Activated CD4-positive, alpha-beta T cell treated with anti-CD3 and anti-CD28 coated beads for 1 hour (primary cell): ENCODE data around the gene HIVEP1.

Experiments used
- DNase-seq: peaks from one replicate; pipeline ENCODE4 v3.0.0-alpha.2; 2020

Gene HIVEP1

DNA sequence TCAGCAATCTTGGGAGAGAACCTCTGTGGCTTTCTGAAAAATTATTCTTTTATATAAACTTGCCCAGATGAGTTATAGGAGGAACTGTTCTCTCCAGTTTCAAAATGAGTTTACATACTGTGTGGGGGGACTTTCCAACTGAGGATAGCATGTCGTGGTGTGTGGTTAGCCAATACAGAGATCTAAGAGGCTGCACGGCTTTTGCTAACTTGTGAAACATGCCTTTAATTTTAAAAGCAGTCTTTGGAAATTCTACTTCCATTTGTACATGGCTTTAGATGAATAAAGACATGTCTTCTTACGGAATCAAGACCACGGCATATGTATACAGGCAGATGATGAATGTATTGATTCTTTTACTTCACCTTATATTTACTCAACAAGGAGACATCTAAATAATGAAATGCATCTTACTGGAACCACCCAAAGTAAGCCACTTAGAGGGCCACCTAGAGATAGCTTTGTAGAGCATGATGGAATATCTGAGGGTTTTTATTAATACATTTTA, 39.8 kb downstream of the HIVEP1 start:
- DNase-seq: no peak

- no peak for DNase-seq
These were observed 46.3 kb downstream of the HIVEP1 start for GRCh38 chr6:12058172-12058961.

DNA sequence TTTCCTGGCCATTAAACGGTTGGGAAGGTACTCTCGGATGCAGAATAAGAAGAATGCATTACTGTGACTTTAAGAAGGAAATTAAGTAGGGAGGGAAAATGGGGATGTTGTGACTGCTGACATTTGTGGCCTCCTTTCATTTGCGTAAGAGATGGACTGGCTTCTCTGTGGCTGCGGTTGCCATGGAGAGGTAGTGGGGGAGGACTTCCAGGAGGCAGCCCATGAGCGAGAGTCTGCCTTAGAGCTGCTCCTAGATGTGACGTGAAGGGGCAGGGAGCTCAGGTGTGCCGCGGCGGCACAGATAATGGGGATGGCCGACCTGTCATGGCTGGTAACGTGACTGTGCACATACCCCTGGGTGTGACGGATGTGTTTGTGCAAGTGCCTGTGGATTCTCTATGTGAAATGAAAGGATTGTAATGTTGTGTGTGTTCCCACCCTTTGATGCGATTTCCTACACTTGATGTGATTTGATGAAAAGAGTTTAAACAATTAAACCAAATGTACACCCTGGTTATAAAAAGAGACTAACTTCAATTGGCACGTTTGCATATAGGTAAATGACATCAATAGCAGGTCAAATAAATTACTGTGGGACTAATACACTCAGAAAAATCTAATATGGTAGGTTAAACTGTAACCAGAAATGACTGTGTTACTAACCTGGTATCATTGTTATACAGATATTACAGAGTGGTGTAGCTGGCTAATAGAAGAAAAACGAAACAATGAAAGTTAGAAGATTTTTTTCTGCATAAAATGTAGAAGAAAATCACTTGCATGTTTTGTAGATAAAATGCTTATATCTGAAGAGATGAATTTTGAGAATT, 48.9 kb downstream of the HIVEP1 start:
- peak; percentile 48 for DNase-seq

DNA sequence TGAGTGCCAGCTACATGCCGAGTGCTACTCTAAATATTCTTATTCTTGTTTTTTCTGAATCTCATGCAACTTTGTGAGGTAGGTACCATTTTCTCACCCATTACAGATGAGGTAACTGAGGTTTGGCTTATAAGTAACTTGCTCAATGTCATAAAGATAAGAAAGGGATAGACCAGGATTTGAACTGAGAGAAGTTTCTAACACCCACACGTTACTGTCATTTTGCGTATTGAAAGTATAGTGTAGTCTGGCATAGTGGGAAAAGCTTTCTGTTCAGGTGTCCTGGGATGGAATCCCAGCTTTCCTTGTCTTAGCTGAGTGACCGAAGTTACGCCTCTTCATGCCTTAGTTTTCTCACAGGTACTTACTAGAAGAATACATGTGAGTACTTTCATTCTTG, 50.5 kb downstream of the HIVEP1 start:
- no peak for DNase-seq

- DNase-seq: no peak
These were observed 52.0 kb downstream of the HIVEP1 start for GRCh38 chr6:12064131-12064530.

- DNase-seq: no peak
These were observed 52.5 kb downstream of the HIVEP1 start for GRCh38 chr6:12064538-12065071.

- DNase-seq: no peak
These were observed 53.4 kb downstream of the HIVEP1 start for GRCh38 chr6:12065321-12066140.

GRCh38 chr6:12066297-12066696, 54.2 kb downstream of the HIVEP1 start:
- no peak for DNase-seq

DNA sequence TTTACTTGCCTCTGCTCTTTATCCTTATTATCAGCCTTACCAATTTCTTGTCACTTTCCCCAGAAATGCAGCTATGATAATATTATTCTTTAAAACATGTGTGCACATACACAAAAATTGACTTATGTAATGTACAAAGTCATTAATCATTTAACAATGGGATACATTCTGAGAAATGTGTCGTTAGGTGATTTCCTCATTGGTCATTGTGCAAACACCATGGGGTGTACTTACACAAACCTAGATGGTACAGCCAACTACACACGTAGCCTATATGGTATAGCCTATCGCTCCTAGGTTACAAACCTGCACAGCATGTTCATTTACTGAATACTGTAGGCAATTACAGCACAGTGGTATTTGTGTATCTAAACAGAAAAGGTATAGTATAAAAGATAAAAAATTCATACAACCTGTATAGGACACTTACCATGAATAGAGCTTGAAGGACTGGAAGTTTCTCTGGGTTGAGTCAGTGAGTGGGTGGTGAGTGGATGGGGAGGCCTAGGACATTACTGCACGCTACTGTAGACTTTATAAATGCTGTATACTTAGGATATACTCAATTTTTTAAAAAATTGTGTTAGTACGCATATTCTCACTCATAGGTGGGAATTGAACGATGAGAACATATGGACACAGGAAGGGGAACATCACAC, 56.9 kb downstream of the HIVEP1 start:
- no peak for DNase-seq

GRCh38 chr6:12069891-12070529, 57.9 kb downstream of the HIVEP1 start:
- no peak for DNase-seq

- no peak for DNase-seq
These were observed 59.0 kb downstream of the HIVEP1 start for GRCh38 chr6:12071064-12071615.

DNA sequence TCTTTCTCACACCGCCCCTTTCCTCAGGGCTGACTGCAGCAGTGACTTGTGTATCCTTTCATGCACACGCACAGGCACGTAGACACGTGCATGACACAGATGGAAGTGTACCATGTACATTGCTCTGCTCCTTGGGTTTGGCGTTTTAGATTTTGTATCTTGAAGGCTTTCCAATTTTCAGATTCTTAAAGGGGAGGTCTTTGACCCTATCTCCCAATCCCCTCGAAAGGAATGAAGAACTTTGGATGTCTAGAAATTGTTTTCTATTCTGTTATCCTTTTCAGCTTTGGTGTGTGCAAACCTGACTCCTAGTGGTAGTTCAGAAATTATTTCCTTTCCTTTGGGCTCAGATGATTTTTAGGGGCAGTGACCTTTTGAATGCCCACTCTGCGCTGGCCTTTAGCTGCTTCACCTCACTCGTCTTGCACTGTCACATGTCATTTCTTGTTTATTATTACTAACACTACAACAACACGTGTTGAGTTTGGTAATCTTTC, 63.0 kb downstream of the HIVEP1 start:
- DNase-seq: no peak

- no peak for DNase-seq
These were observed 65.1 kb downstream of the HIVEP1 start for GRCh38 chr6:12077021-12077710.

- no peak for DNase-seq
These were observed 65.9 kb downstream of the HIVEP1 start for GRCh38 chr6:12078014-12078413.

DNA sequence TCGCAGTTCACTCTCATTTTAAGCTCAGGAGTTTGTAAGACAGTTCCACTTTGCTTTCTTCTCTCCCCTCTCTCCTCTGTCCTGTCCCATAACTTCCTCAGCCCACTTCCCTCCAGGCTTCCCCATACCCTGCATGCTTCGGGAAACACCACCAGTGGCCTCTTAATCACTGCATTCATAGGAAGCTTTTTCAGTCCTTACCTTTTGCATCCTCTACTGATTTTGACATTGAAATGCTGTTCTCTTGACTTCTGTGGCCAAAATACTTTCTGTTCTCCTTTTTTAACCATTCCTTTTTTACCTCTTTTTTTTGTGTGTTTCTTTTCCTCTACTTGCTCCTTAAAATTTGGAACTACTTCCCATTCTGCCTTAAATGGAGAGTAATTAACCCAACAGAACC, 69.7 kb downstream of the HIVEP1 start:
- DNase-seq: no peak

- no peak for DNase-seq
These were observed 70.3 kb downstream of the HIVEP1 start for GRCh38 chr6:12082368-12082767.

GRCh38 chr6:12083302-12083701, 71.2 kb downstream of the HIVEP1 start:
- no peak for DNase-seq

DNA sequence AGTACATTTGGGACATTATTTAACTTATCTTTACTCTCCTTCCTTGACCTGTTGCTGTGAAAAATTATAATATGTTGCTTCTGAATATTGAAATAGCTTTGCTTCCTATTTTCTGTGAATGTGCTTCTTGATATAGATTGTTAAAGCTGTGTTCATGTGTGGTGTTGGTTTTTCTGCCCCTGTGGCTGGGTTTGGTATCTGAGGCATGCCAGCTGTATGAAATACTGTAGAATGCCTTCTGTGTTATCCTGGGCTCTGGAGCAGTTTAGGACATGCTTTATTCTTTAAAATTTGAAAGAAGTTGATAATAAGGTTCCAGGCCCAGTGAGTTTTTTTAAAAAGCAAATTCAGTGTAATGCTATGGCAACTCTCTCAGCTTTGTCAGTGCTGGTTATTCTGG, 71.7 kb downstream of the HIVEP1 start:
- DNase-seq: no peak

DNA sequence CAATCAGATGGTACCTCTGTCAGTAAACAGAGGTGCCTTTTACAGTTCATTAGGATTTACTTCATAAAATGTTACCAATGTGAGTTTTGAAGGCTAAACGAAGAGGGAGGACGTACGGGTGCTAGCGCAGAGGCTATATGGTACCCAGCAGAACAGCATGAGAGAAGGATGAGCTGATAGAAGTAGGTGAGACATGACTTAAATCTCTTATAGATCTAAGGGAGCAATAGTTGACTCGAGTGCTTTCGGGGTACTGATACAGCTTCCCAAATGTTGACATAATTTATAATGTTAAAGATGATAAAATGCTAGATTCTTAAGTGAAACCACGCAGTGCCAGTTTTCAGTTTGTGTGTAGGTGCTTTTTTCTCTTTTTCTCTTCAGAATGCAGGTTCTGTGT, 72.6 kb downstream of the HIVEP1 start:
- no peak for DNase-seq

DNA sequence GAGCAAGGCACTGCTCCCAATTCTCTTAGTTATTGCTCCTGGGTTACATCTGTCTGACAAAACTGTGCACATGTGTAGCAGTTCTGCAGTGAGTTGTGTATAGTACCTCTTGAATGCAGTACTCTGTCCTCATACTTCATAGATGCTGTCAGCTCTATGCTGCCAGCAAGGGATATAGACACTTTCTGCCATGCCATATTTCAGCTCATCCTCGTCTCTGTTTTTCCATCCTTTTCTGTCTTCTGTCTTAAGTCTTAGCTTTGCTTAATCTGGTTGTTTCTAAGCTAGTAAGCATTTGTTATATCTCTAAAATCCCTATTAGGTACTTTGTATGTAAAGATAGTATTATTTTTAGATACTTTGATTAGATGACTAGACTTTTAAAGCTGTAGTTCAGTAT, 76.4 kb downstream of the HIVEP1 start:
- no peak for DNase-seq

GRCh38 chr6:12090714-12091113, 78.6 kb downstream of the HIVEP1 start:
- no peak for DNase-seq
